HG03196 (cell line): ENCODE results near the gene IGIP.
"Not testable (repeated sequence)": the region's sequence is repeated elsewhere in the genome, so short reads cannot be mapped to it uniquely, and the experiment has no call there.

Experiments
- ATAC-seq: cut with Tn5 transposase; IDR thresholded peaks from one replicate; pipeline ENCODE4 v1.9.1; 2021; ENCODE audit not compliant: unreplicated experiment

The IGIP gene

DNA sequence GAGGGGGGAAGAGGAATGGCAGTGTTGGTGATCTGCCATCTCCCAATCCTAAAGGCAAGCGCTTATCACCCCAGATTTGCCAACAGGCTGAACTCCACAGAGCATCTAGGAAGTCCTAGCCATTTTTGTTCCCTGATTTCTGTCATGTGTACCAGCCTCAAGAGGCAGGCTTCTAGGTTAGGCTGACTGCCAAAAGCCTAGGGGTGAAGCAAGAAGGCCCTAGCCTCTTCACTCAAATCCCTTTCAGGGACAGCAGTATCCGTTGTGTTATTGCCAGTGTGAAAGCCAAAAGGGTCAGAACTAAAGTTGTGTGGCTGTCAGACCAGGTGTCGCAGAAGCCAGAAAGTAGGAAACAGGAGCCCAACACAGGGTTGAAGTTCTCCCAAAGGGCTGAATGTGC, 14.7 kb downstream of the IGIP start:
- no peak for ATAC-seq

DNA sequence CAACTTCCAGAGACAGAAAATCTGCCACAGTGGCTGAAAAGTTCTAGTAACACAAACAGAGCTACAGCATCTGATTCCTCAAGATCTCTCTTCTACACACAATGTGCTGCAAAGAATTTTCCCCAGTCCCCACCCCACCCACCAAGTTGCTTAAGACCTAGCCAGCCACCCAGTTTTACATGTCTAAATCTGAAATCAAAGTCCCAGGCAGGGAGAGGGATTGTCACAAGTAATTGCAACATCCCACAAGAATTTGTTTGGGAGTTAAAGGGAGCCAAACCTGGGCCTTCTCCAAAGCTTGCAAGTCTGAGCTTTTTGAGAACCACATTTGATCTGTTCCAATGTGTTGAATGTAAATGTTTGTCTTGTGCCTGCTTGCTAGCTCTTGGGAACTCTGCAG, 15.5 kb downstream of the IGIP start:
- no peak for ATAC-seq

DNA sequence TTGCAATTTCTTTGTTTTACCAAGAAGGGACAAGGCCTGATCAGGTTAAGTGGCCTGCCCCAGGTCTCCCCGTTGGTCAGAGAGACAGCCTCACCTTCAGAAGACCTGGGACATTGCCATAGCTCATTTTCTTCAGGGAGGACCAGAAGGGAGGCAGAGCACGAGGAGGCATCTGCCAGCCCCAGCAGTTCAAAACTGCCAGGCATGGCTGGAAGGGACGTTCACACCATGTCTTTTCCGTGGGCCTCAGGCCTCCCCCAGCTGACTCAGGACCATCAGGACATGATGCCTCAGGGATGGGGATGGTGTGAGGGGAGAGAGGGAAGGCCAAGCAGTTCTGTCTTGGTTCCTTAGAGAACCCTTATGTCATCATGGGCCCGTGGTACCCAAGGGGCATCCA, 16.5 kb downstream of the IGIP start:
- ATAC-seq, result no peak

DNA sequence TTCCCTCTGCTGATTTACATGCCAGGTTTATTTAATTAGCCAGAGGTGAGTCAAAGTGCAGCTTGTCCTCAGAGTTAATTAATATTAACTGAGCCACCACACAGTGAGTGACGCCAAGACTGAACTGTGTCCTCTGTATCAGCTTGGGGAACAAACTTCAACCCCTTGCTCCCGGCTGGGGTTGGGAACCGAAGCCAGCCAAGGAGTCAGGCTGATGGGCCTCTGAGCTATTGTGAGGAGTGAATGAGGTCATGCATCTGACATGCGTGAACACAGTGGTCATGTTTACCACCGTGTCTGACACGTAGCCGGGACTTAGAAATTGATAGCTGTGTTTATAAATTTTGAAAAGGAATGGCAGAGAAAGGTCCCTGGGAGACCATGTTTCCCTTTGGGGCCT, 17.1 kb downstream of the IGIP start:
- no peak for ATAC-seq

DNA sequence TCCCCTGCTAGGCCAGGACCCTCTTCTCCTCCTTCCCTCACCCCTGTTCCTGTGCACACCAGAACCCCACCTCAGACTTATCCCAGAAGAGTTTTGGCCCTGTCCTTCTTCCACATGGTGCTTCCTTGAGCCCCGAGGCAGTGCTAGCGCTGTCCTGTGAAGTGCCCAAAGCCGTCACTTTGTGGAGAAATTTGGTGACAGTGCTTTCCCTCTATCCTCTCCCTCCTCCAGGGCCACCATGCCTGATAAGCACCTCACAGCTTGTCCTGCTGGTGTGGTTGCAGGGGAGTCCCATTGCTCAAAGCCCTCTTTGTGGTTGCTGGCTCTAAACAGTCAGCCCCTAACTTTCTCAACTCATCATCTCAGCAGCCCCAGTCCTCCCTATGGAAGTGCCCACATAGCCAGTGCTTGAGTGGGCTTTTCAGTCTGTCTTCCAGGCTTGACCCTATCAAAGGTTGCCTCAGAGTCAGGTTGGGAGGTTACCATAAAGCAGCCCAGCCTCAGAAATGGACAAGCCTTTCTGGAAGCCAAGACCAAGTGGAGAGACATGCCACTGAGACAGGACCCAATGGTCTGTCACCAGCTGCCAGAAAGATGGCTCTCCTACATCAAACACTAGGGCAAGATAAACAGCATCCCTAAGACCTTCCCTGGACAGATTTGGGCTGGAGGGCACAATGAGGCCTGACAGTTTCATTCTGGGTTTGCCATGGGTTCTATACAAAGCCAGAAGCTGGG, 18.0 kb downstream of the IGIP start:
- ATAC-seq, result no peak

DNA sequence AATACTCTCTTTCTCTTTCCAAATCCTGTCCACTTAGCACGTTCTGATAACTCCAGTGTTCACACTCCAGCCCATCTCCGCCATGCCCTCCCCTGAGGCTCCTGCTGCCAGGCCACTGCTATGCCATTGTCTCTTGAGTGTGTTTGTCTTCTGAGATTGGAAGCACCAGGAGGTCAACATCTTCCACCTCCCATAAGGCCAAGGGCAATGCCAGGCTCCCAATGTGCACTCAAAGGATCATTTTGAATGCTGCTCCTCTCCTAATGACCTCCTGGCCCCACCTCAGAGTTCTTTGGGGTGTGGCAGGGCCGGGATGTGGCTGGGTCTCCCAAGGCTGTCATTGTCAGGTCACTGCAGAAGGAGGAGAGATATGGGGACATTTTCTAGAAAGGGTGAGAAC, 19.5 kb downstream of the IGIP start:
- no peak for ATAC-seq

DNA sequence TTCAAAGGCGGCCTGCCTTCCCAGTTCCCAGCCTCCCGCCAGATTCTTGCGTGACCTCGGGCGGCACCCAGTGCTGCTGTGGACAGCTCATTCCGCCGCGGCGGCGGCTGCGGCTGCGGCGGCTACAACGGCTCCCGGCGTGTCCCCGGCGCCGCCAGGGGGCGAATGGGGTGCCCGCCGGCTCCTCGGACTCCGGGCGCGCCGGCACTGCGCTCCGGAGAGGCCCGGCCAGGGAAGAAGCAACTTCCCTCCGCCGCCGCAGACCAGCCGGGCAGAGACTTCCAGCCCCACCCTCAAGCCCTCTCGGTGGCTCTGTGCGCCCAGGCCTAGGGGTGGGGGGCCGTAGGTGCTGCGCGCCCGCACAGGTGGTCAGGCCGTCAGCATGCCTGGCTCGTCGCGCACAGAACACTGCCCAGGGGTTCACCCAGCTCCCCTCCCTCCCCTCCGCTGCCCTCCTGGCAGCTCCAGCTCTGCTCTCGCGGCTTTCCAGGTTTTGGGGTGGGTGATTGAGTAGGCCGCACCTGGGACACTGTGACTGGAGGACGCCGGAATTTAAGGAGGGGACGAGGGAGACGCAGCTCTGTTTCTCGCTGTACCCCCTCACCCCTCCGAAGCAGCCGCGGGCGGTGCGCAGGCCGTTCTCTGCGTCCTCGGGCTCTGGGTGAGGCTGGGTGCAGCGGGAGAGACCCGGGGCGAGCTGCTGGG, 20.2 kb downstream of the IGIP start:
- ATAC-seq, result no peak

DNA sequence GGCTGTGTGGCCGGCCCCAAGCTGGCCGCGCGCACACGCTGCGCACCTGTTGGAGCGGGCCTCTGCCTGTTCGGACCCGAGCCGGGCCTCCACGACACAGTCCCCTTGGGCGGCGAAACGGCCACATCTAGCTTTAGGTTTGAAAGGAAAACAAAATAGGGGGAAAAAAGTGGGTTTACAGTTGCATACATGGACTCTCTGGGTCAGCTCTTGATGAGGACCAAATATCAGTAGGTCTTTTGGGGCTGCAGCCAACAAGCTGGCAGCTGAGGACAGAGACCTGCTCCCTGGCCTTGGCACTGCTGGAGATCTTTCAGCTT, 20.7 kb downstream of the IGIP start:
- no peak for ATAC-seq

DNA sequence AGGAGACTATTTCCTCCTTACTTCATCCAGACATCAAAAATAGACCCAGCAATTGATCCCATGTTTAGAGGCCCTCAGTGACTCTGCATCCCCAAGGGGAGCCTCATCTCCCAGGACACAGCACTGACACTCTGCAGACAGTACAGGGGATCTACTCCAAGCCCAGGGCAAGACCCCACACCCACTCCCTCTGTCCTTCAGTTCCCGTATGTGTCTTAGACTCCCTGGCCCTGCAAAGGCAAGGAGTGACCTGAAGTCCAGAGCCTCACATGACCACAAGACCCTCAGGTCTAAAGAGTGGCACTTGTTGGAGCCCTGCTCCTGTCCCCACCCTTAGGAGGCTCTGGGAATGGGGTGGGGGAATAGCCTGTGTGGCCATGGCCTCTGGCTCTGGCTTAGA, 21.7 kb downstream of the IGIP start:
- no peak for ATAC-seq

DNA sequence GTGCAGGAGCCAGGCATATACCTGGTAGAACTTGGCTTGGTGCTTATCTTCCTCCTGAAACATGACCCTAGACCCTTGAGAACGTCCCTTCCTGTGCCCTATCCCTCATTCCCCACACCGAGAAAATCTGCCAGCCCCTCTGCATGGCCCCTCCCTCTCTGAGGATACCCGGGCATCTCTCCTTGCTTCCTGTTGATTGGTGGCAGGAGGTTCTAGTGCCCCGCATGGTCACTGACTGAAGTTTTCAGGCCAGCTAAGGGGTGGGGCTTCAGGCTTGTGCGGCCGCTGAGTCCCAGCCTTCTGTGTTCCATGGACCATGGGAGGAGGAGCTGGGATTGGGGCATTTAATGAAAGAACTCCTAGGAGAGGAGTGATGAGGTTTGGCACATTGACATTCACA, 22.8 kb downstream of the IGIP start:
- no peak for ATAC-seq

DNA sequence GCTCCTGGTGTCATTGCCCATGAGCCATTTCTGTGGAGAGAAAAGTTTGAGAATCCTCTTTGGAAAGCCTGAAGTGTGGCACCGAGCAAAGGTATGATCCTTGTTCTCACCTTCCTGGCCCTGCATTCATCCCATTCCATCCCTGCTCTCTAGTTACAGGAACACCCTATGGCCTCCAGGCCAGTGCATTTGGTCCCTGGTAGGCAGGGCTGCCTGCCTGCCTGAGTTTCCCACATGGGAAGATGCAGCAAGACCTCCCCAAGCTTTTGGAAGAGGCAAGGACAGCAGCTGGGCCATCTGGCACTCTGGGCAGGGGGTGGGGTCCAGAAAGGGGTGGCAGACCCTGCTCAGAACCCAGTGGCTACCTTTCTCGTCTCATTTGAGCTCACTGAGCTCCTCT, 24.5 kb downstream of the IGIP start:
- no peak for ATAC-seq

DNA sequence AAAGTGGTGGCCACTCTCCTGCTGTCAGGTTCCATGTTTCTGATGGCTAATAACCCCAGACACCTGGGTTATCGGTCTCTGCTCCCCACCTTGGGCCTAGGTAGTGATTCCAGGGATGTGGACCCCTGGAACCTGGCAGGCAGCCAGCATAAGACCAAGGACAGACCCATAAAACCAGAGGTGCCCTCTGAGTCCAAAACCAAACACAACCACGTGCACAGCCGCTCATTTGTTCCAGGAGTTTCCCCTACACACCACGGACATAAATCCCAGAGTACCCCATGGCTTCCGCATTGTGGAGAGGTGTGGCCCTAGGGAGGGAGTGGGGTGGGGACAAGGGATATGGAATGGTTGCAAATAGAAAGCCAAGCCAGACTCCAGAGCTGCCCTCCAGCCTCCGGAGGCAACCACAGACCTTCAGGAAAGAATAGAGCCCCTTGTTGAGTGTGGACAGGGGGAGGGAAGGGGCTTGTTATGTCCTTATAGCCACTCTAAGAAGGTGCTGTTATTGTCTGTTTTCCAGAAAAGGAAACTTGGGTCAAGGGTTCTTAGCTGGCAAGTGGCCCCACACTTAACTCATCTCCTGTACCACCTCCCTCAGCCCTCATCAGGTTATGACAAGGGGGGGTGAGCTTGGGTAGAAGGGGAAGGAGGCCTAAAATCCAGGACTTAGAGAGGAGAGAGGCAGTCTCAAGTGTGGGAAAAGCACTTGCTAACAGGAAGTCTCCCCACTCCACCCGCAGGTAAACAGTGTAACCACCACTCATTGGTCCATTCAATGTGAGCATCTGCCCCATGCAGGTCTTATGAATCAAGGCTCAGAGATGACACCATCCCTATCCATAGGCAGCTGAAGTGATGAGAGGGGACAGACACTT, 25.6 kb downstream of the IGIP start:
- no peak for ATAC-seq

DNA sequence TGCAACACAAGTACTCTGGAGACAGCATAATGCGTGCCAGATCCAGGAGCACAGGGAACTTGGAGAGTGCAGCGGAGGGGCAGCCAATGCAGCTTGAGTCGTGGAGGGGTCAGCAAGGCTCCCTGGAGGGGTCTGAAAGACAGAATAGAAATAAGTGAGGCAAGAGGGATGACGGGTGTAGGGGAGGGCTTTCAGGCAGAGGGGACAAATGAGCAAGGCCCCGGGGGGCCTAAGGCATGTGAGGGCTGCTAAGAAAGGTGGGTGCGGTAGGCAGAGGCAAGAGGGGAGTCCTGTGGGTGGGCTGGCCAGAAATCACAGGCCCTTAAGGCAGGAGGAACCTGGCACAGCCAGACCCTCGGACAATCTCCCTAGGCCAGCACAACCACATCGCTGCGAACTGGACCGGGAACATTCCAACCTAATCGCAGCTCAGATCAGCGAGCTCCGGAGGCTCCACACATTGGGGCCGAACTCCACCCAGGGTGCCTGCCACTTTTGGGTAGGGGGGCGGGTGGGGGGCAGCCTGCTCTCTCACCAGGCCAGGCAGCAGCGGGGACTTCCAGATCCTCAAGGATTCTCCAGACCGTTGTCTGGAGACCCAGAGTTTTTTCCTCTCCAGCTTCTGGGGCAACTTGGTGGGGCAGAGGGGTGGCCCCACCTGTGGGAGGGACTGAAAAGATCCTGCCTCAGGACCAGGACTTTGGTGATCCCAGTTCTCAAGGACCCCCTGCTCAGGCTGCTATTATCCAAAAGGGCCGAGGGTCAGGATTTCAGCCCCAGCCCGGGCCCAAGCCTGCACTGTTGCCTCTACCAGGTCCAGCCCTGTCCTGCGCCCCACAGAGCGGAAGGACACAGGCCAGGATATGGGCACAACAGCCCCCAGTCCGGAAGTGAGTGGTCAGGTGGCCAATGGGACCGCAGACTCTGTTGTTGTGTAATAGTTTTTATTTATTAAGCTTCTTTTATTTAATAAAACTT, 26.6 kb downstream of the IGIP start:
- no peak for ATAC-seq

DNA sequence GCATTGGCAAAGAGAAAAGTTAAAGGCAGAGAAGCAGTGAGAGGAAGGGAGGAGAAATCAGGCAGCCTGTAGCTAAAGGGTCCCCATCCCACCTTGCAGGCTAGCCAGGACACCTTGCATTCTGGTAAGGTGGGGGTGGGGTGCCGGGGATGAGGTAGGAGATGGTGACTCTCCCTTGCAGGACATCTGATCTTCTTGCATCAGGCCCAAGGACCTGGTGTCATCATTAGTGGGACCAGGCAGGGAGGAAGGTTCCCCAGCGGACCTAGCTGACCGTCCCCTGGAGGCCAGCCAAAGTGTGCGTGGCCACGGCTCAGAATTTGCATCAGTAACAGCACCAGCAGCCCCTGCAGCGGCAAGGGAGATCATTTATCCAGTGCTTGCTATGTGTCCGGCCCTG, 27.5 kb downstream of the IGIP start:
- no peak for ATAC-seq

DNA sequence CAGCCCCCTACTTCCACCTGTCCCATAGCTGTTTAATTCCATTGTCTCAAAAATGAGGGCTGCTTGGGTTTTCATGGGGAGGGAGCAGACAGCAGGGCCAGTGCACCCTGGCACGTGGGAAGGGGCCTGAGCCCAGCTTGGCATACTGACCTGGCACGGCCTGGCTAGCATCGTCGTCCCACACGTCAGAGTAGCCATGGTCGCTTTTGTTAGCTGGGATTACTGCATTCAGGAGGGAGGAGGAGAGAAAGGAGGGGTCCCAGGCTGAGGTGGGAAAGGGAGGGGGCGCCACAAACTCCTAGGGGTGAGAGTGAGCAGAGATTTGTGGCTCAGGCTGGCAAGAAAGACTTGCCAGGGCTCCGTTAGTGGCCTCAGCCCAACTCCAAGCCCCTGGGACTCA, 28.2 kb downstream of the IGIP start:
- ATAC-seq, result no peak

DNA sequence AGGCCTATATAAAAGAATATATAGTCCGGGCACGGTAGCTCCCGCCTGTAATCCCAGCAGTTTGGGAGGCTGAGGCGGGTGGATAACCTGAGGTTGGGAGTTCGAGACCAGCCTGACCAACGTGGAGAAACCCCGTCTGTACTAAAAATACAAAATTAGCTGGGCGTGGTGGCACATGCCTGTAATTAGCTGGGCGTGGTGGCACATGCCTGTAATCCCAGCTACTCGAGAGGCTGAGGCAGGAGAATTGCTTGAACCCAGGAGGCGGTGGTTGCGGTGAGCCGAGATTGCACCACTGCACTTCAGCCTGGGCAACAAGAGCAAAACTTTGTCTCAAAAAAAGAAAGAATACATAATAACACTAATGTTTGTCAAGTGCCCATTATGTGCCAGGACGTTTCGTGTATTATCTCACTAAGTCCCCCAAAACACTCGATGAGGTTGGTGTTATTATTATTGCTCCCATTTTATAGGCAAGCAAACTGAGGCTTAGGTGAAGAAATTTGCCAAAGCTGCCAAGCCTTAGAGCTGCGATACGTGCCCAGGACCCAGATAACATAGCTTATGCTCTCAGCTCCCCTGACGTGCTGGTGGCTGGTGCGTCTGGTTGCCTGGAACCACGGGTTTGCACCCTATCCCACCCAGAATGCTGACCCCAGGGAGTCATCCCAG, 29.1 kb downstream of the IGIP start:
- ATAC-seq, result not testable (repeated sequence)

DNA sequence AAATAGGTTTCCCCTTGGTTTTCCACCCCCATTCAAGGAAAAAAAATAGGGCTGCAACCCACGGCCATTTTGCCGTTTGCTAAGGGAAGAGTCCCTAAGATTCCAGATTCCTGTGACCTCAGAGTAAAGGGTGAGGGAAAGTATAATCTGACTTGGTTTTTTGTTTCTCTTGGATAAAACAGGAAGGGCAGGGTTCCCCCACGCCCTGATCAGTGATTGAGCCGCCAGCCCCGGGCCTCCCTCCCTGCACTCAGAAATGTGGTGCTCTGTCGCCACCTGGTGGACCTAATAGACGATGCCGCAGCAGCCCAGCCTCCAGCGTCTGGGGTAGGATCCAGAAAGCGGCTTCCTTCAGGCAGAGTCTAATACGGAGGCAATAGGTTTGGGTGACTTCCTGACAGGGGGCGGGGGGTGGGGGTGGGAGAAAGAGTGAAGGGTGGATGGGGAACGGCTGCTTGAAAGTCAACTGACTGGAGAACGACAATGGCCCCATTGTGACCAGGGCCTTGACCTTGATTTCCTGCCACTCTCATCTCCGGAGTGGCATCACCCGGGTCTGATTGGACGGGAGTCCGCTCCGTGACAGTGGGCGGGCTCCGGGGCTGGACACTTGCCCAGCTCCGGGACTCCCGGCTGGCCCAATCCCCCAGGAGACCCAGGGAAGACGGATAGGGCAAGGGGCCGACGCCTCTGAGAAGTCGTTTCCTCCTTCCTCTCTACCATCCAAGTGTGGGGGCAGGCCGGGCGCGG, 31.5 kb downstream of the IGIP start:
- ATAC-seq, result peak; percentile 94

DNA sequence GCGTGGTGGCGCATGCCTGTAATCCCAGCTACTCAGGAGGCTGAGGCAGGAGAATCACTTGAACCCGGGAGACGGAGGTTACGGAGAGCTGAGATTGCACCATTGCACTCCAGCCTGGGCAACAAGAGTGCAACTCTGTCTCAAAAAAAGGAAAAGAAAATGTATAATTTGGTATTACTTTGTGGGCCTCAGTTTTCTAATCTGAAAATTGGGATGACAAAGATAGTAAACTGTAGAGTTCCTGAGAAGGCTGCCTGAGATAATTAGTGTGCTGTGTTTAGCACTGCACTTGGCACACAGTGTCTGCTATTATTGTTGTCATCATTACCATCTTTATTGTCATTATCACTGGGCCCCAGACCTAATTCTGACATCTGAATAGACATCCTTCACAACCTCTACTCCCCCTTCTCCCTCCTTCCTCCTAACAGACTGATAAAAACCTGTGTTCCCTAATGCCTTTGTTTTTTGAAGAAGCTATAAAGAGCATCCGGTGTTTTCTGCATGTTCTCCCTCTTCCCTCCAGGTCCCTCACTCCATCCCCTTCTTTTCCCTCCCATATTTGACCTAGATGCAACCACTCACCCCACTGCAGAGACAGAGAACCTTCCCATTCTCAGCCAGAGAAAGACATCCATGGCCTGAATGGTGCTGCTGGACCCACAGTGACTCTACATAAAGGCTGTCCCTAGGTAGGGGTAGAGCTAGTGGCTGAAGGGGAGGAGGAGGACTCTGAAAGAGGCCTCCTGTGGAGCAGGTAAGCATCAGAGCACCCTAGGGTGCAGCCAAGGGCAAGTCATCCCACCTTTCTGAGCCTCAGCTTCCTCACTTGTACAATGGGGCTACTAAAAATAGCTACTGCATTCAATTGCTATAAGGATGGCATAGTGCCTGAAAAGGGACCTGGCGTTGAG, 33.5 kb downstream of the IGIP start:
- ATAC-seq, result no peak

DNA sequence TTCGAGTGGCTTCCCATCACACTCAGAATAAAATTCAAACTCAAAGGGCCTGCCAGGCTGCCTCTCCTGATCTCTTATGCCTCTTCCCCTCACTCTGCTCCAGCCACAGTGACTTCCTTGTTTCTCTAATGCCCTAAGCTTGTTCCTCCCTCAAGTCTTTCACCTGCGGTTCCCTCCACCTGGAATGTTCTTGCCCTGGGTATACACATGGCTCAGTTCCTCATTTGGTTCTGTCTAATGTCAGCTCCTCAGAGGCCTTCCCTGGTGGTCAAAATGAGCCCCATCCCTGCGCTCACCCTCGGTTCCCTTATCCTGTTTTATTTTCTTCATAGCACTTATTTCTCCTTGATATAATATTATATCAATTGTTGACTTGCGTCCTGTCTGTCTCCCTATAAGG, 36.5 kb downstream of the IGIP start:
- no peak for ATAC-seq
